Esophagus mucosa (tissue), 1 donor: ENCODE data around the gene FXYD3. TPM values are rescaled to one million over a fixed set of nuclear protein-coding genes. Genes with fewer than 3 reads are reported as not detected.

Source experiments
- ATAC-seq: fragments of 200-7000 bp; cut with Tn5 transposase; one replicate; pipeline ENCODE4 v1.9.1; 2020
- total RNA-seq: library from RNA; stranded (reverse); gene quantifications from one replicate; pipeline ENCODE4 v1.2.4, GENCODE V29; 2023
- donor health status: DM: yes; HTN: yes; CAD: no.

The FXYD3 gene
- total RNA-seq, 1 donor from 2014 or later = 736 TPM

GRCh38 chr19:35164418-35164817 is 48.8 kb downstream of the FXYD3 start:
- ATAC-seq = peak; percentile 35

- ATAC-seq = no peak
Measured at GRCh38 chr19:35165200-35166058, 49.8 kb downstream of the FXYD3 start.

- ATAC-seq = peak; percentile 40
Measured at GRCh38 chr19:35166100-35167063, 50.8 kb downstream of the FXYD3 start.

- ATAC-seq = no peak
Measured at GRCh38 chr19:35167251-35168119, 51.9 kb downstream of the FXYD3 start.

GRCh38 chr19:35168196-35168595 is 52.6 kb downstream of the FXYD3 start:
- ATAC-seq = peak; percentile 55

GRCh38 chr19:35169221-35169995 is 53.8 kb downstream of the FXYD3 start:
- no peak for ATAC-seq

- ATAC-seq = no peak
Measured at GRCh38 chr19:35170359-35171061, 54.9 kb downstream of the FXYD3 start.

- ATAC-seq = no peak
Measured at GRCh38 chr19:35171730-35172129, 56.1 kb downstream of the FXYD3 start.

Other genes starting within 250 kb of the FXYD3 start
- gene ZNF30, start 188.9 kb upstream of the FXYD3 start, total RNA-seq = 1.4 TPM
- gene ZNF792, start 151.6 kb upstream of the FXYD3 start, total RNA-seq = 1.8 TPM
- gene GRAMD1A, start 115.5 kb upstream of the FXYD3 start, total RNA-seq = 11.8 TPM
- gene SCN1B, start 85.4 kb upstream of the FXYD3 start, total RNA-seq = 0.88 TPM
- not detected for gene HPN, start 74.1 kb upstream of the FXYD3 start, total RNA-seq
- gene LGI4, start 19.2 kb downstream of the FXYD3 start, total RNA-seq = 1.4 TPM
- gene FXYD1, start 23.0 kb downstream of the FXYD3 start, total RNA-seq = 2.1 TPM
- not detected for gene FXYD7, start 27.4 kb downstream of the FXYD3 start, total RNA-seq
- gene FXYD5, start 38.9 kb downstream of the FXYD3 start, total RNA-seq = 114 TPM
- not detected for gene FAM187B, start 112.9 kb downstream of the FXYD3 start, total RNA-seq
- 66.6 TPM for gene LSR, start 133.2 kb downstream of the FXYD3 start, total RNA-seq
- 72.3 TPM for gene USF2, start 153.1 kb downstream of the FXYD3 start, total RNA-seq
- not detected for gene HAMP, start 166.7 kb downstream of the FXYD3 start, total RNA-seq
- gene MAG, start 176.3 kb downstream of the FXYD3 start, total RNA-seq = not detected
- 2.5 TPM for gene CD22, start 213.4 kb downstream of the FXYD3 start, total RNA-seq
- gene FFAR1, start 232.1 kb downstream of the FXYD3 start, total RNA-seq = not detected
- not detected for gene FFAR3, start 242.6 kb downstream of the FXYD3 start, total RNA-seq